Hippocampal formation (tissue), 2 donors: ENCODE results near the gene TP53I13.

Experiments
- DNase-seq, 2 donors: peaks; one replicate each; lab custom pipeline; 2025; lab: John Stamatoyannopoulos, UW

The TP53I13 gene

GRCh38 chr17:29615492-29616299 is 47.2 kb downstream of the TP53I13 start:
- peak; percentile 87 to 90 for DNase-seq

GRCh38 chr17:29616300-29617048 is 48.0 kb downstream of the TP53I13 start:
- no peak for DNase-seq

GRCh38 chr17:29617125-29617480 is 48.6 kb downstream of the TP53I13 start:
- DNase-seq = peak; percentile 75 to 83

- peak; percentile 29 to 55 for DNase-seq
These were observed 49.2 kb downstream of the TP53I13 start for GRCh38 chr17:29617481-29618271.

GRCh38 chr17:29618272-29619065 is 50.0 kb downstream of the TP53I13 start:
- no peak for DNase-seq

- no peak for DNase-seq
These were observed 50.8 kb downstream of the TP53I13 start for GRCh38 chr17:29619251-29619650.

GRCh38 chr17:29620271-29620670 is 51.8 kb downstream of the TP53I13 start:
- no peak for DNase-seq

GRCh38 chr17:29620779-29621500 is 52.4 kb downstream of the TP53I13 start:
- no peak for DNase-seq

GRCh38 chr17:29621751-29622194 is 53.3 kb downstream of the TP53I13 start:
- DNase-seq = no peak
